Stimulated activated effector memory CD8-positive, alpha-beta T cell treated with anti-CD3 and anti-CD28 coated beads, Interleukin-12 subunit alpha, Interleukin-12 subunit beta, amount 100 ng/mL, for 72 hours (primary cell): ENCODE results near the gene JMJD1C.

Experiments used
- ATAC-seq: fragments of 150-1000 bp; cut with Tn5 transposase; 2 replicates; pipeline ENCODE4 v1.10.0; 2021
- DNase-seq, 2 donors: peaks; one replicate each; pipeline ENCODE4 v3.0.0; 2021 to 2022; ENCODE audit warnings: low spot score in 2 of 2
- H3K27ac Mint-ChIP-seq: one replicate; pipeline ENCODE4 v1.8.0; 2022; ENCODE audit warnings: mild to moderate bottlenecking, mixed read lengths
- H3K36me3 Mint-ChIP-seq: one replicate; pipeline ENCODE4 v1.8.0; 2022; ENCODE audit warnings: mild to moderate bottlenecking, mixed read lengths
- H3K4me1 Mint-ChIP-seq: one replicate; pipeline ENCODE4 v1.8.0; 2022; ENCODE audit warnings: mixed read lengths
- H3K4me3 Mint-ChIP-seq: one replicate; pipeline ENCODE4 v1.8.0; 2022; ENCODE audit warnings: mild to moderate bottlenecking, mixed read lengths
- H3K9me3 Mint-ChIP-seq: one replicate; pipeline ENCODE4 v1.8.0; 2022; ENCODE audit warnings: mixed read lengths

Gene JMJD1C

GRCh38 chr10:63210611-63211196 is 255.1 kb downstream of the JMJD1C start:
- peak overlapping the region; percentile 77 for H3K27ac Mint-ChIP-seq
- peaks cover 53% of the 10 kb centered on the region for H3K4me1 Mint-ChIP-seq
- peaks cover 4% of the 10 kb centered on the region for H3K9me3 Mint-ChIP-seq
- ATAC-seq (peak; percentile 87), DNase-seq (peak in 1 of 2 donors; percentile 70)
- H3K36me3 Mint-ChIP-seq = peaks cover 88% of the 10 kb centered on the region
- no peak overlapping the region for H3K4me3 Mint-ChIP-seq

- DNase-seq = no peak
- peaks cover 85% of the 10 kb centered on the region for H3K36me3 Mint-ChIP-seq
- H3K4me1 Mint-ChIP-seq = peaks cover 56% of the 10 kb centered on the region
- no peak overlapping the region for H3K4me3 Mint-ChIP-seq
- no peak for ATAC-seq
- H3K27ac Mint-ChIP-seq = no peak overlapping the region
- H3K9me3 Mint-ChIP-seq = peaks cover 4% of the 10 kb centered on the region
Observed at GRCh38 chr10:63209705-63210104, 256.1 kb downstream of the JMJD1C start.

GRCh38 chr10:63208986-63209385 is 256.8 kb downstream of the JMJD1C start:
- peaks cover 4% of the 10 kb centered on the region for H3K9me3 Mint-ChIP-seq
- peaks cover 78% of the 10 kb centered on the region for H3K36me3 Mint-ChIP-seq
- H3K27ac Mint-ChIP-seq = no peak overlapping the region
- H3K4me3 Mint-ChIP-seq = no peak overlapping the region
- H3K4me1 Mint-ChIP-seq = peaks cover 63% of the 10 kb centered on the region
- ATAC-seq = no peak
- no peak for DNase-seq

- DNase-seq = no peak
- peaks cover 4% of the 10 kb centered on the region for H3K9me3 Mint-ChIP-seq
- ATAC-seq = peak; percentile 70
- peaks cover 57% of the 10 kb centered on the region for H3K4me1 Mint-ChIP-seq
- peak overlapping the region; percentile 41 for H3K27ac Mint-ChIP-seq
- H3K4me3 Mint-ChIP-seq = peak overlapping the region; percentile 30
- peaks cover 70% of the 10 kb centered on the region for H3K36me3 Mint-ChIP-seq
Observed at GRCh38 chr10:63206997-63207811, 258.6 kb downstream of the JMJD1C start.

DNA sequence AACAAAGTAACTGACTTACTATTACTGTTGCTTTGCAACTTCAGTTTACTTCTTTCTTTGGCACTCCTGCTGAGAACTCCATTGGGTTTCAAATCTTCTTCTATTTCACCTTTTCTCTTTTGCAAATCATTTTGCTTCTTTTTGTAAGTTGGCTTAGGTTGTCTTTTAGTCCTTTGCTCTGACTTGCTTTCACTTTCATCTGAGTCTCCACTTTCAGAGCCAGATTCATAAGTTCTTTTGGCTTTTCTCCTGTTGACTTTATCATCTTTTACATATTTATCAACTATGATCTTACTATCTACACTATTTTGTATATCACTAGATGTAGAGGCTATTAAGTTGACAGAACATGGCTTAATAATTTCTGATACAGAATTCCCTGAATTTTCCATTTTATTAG is 259.2 kb downstream of the JMJD1C start:
- Mint-ChIP-seq H3K36me3 (peaks cover 70% of the 10 kb centered on the region), H3K4me3 (peak overlapping the region; percentile 30), H3K27ac (peak overlapping the region; percentile 41), H3K9me3 (no peaks in the 10 kb centered on the region), H3K4me1 (peaks cover 52% of the 10 kb centered on the region)
- DNase-seq = no peak
- ATAC-seq = no peak

DNA sequence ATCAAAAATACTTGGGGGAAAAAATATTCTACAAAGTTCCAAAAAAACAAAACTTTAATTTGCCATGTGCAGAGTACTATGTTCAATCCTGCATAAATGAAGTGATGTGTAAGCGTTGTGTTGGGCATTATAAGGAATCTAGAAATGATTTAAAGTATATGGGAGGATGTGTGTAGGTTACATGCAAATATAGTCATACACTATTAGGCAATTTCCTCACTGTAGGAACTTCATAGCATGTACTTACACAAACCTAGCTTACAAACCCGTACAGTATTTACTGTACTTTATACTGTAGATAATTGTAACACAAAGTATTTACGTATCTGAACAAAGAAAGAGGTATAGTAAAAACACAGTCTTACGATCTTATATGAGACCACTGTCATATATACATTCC is 260.4 kb downstream of the JMJD1C start:
- Mint-ChIP-seq H3K36me3 (peaks cover 70% of the 10 kb centered on the region), H3K4me1 (peaks cover 42% of the 10 kb centered on the region), H3K4me3 (peak overlapping the region; percentile 49)

DNA sequence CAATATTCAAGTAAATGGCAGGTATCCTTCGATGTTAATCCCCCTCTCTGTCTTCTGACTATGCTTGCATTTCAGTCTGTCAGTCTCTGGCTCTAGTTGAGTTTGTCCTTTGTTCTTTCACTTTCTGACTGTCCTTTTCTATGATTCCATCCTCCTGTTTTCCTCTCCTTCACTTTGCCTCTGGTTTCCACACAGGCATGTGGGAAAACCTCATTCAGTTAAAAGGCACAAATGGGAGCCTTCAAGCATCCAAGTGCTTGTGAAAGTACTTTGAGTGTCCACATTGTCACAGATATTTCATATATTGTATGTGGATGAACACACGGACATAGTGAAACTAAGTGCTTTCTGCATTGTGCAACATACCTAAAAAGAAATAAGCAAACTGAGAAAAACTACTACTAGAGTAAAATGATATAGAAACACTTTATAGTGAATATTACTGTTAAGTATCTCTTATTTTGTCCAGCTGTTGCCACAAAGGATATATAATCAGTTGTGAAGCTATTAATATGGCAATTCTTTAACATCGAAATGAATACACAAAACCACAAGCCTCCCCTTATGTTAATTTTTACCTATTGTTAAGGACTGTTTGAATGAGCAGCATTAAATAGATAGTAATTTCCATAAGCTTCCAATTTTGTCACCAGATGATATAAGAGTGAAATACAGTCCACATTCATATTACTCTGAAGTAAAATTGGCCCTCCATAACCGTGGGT is 260.9 kb downstream of the JMJD1C start:
- DNase-seq = no peak
- Mint-ChIP-seq H3K27ac (peak overlapping the region; percentile 29), H3K4me3 (peak overlapping the region; percentile 49), H3K9me3 (no peaks in the 10 kb centered on the region), H3K36me3 (peaks cover 71% of the 10 kb centered on the region), H3K4me1 (peaks cover 41% of the 10 kb centered on the region)
- ATAC-seq = peak; percentile 44

More for the DNA sequence above, 260.4 kb downstream of the JMJD1C start:
- DNase-seq (no peak), ATAC-seq (no peak)
- H3K27ac Mint-ChIP-seq = no peak overlapping the region
- no peaks in the 10 kb centered on the region for H3K9me3 Mint-ChIP-seq

- no peak overlapping the region for H3K27ac Mint-ChIP-seq
- DNase-seq = no peak
Observed at GRCh38 chr10:63201118-63201517, 264.7 kb downstream of the JMJD1C start.

GRCh38 chr10:63200431-63200830 is 265.3 kb downstream of the JMJD1C start:
- H3K36me3 Mint-ChIP-seq = peaks cover 79% of the 10 kb centered on the region
- DNase-seq (no peak), ATAC-seq (no peak)
- no peaks in the 10 kb centered on the region for H3K9me3 Mint-ChIP-seq
- peaks cover 14% of the 10 kb centered on the region for H3K4me1 Mint-ChIP-seq
- H3K27ac Mint-ChIP-seq = no peak overlapping the region
- H3K4me3 Mint-ChIP-seq = no peak overlapping the region

More at GRCh38 chr10:63201118-63201517, 264.7 kb downstream of the JMJD1C start:
- Mint-ChIP-seq H3K36me3 (peaks cover 78% of the 10 kb centered on the region), H3K4me3 (no peak overlapping the region), H3K4me1 (peaks cover 19% of the 10 kb centered on the region), H3K9me3 (no peaks in the 10 kb centered on the region)
- no peak for ATAC-seq

DNA sequence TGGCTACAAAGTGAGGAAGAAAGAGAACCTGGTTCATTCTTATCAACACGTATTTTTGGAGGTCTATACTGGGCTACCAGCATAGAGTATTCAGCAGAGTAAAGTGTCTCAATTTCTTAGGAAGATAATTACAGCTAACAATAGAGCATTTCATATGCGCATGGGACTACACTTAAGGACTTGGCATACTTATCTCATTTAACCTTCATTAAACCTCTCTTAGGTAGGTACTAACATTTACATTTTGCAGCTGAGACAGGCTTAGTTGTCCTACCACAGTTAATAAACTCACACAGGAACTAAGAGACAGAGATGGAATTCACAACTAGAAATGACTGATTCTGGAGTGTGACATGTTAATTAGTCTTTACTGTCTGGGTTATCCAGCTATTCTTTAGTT is 266.1 kb downstream of the JMJD1C start:
- no peaks in the 10 kb centered on the region for H3K9me3 Mint-ChIP-seq
- H3K4me1 Mint-ChIP-seq = peaks cover 7% of the 10 kb centered on the region
- peak overlapping the region; percentile 11 for H3K27ac Mint-ChIP-seq
- no peak overlapping the region for H3K4me3 Mint-ChIP-seq
- ATAC-seq (no peak), DNase-seq (no peak)
- peaks cover 81% of the 10 kb centered on the region for H3K36me3 Mint-ChIP-seq

DNA sequence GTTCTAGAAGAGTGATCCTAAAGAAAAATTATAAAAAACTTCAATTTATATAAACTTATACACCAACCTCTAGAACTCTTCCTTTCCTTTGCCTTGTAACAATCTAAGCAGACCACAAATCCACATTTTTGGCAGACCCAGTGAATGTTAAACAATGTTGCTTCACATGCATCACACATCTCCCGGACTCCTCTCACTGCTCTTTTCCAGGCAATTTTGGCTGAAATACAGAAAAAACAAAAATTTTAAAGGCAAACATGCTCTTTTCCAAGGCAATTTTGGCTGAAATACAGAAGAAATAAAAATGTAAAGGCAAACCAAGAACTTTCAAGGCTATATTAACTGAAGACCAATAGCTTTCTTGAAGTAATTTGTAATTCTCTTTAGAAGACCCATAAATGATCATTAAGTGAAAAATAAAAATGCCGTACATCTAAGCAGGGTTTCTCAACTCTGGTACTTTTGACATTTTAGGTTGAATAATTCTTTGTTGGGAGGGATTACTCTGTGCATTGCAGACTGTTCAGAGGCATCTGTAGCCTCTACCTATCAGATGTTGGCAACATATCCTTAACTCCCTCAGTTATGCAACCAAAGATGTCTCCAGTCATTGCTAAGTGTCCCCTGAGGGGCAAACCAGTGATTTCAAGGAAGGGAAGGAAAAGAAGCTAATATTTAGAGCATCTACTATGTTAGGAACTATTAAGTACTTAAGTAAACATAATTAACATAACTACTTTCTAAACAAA is 268.3 kb downstream of the JMJD1C start:
- Mint-ChIP-seq H3K36me3 (peaks cover 98% of the 10 kb centered on the region), H3K9me3 (no peaks in the 10 kb centered on the region), H3K27ac (peak overlapping the region; percentile 67), H3K4me3 (no peak overlapping the region), H3K4me1 (no peaks in the 10 kb centered on the region)
- ATAC-seq (no peak), DNase-seq (no peak)

DNA sequence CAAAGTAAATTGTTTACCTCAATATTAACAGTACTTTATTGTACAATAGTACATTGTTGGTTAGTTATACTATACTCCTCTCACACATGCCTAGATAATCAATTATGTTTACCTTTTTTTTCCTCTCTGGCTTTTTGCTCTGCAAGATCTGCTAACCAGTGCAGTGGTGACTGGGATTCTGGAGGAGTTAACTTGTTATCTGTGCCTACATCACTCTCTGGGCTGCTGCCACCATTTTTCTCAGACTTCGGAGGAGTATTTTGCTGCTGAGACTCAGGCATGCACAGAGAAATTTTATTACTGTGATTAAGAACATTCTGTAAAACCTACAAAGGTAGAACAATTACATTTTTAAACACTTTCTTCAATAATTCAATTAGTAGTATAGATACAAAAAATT is 273.0 kb downstream of the JMJD1C start:
- peaks cover 100% of the 10 kb centered on the region for H3K36me3 Mint-ChIP-seq
- ATAC-seq = no peak
- H3K27ac Mint-ChIP-seq = no peak overlapping the region
- DNase-seq = no peak
- no peaks in the 10 kb centered on the region for H3K9me3 Mint-ChIP-seq
- no peaks in the 10 kb centered on the region for H3K4me1 Mint-ChIP-seq
- no peak overlapping the region for H3K4me3 Mint-ChIP-seq

- Mint-ChIP-seq H3K36me3 (peaks cover 94% of the 10 kb centered on the region), H3K4me1 (peaks cover 45% of the 10 kb centered on the region), H3K9me3 (no peaks in the 10 kb centered on the region), H3K27ac (no peak overlapping the region), H3K4me3 (no peak overlapping the region)
- DNase-seq (no peak), ATAC-seq (no peak)
Observed at GRCh38 chr10:63175534-63175933, 290.2 kb downstream of the JMJD1C start.

- H3K9me3 Mint-ChIP-seq = no peaks in the 10 kb centered on the region
- DNase-seq (no peak), ATAC-seq (peak; percentile 99)
- peak overlapping the region; percentile 59 for H3K27ac Mint-ChIP-seq
- peaks cover 94% of the 10 kb centered on the region for H3K36me3 Mint-ChIP-seq
- H3K4me1 Mint-ChIP-seq = peaks cover 59% of the 10 kb centered on the region
- H3K4me3 Mint-ChIP-seq = peak overlapping the region; percentile 16
Observed at GRCh38 chr10:63173468-63174232, 292.1 kb downstream of the JMJD1C start.
